Skin of body (tissue), 2 donors: ENCODE results near the gene UPF2. TPM values are rescaled to one million over a fixed set of nuclear protein-coding genes. Genes with fewer than 3 reads are reported as not detected.
"Not testable (repeated sequence)": the region's sequence is repeated elsewhere in the genome, so short reads cannot be mapped to it uniquely, and the experiment has no call there.

Source experiments
- DNase-seq: peaks from one replicate; lab custom pipeline; 2025; lab: John Stamatoyannopoulos, UW
- total RNA-seq: library from RNA; depleted of rRNA; stranded (reverse); fragments of >200 nt; gene quantifications from one replicate; pipeline ENCODE4 v1.2.3, GENCODE V29; 2014

UPF2 gene, protein sequence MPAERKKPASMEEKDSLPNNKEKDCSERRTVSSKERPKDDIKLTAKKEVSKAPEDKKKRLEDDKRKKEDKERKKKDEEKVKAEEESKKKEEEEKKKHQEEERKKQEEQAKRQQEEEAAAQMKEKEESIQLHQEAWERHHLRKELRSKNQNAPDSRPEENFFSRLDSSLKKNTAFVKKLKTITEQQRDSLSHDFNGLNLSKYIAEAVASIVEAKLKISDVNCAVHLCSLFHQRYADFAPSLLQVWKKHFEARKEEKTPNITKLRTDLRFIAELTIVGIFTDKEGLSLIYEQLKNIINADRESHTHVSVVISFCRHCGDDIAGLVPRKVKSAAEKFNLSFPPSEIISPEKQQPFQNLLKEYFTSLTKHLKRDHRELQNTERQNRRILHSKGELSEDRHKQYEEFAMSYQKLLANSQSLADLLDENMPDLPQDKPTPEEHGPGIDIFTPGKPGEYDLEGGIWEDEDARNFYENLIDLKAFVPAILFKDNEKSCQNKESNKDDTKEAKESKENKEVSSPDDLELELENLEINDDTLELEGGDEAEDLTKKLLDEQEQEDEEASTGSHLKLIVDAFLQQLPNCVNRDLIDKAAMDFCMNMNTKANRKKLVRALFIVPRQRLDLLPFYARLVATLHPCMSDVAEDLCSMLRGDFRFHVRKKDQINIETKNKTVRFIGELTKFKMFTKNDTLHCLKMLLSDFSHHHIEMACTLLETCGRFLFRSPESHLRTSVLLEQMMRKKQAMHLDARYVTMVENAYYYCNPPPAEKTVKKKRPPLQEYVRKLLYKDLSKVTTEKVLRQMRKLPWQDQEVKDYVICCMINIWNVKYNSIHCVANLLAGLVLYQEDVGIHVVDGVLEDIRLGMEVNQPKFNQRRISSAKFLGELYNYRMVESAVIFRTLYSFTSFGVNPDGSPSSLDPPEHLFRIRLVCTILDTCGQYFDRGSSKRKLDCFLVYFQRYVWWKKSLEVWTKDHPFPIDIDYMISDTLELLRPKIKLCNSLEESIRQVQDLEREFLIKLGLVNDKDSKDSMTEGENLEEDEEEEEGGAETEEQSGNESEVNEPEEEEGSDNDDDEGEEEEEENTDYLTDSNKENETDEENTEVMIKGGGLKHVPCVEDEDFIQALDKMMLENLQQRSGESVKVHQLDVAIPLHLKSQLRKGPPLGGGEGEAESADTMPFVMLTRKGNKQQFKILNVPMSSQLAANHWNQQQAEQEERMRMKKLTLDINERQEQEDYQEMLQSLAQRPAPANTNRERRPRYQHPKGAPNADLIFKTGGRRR
- 24.7 TPM for total RNA-seq

- DNase-seq, result peak; percentile 100
These were observed at the start of gene UPF2 for GRCh38 chr10:12042797-12043651. Gene UPF2 (minus strand): TSS chr10:12042809. CDS start chr10:12035423, 7,386 bp downstream.

- no peak for DNase-seq
These were observed 48.8 kb upstream of the UPF2 start for GRCh38 chr10:12091421-12091820.

DNA sequence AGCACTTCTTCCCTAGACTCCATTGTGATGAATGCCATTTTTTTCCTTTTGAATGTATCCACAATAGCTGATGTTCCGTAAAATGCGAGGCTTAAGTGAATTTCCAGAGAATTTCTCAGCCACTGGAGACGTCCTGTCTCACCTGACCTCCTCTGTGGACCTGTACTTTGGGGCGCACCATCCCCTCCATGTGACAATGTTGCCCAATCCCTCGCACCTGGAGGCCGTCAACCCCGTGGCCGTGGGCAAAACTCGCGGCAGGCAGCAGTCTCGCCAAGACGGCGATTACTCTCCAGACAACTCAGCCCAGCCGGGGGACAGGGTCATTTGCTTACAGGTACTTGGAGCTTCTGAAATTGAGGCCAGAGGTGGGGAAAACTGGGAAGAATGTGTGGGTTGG, 46.3 kb upstream of the UPF2 start:
- DNase-seq, result no peak

- no peak for DNase-seq
These were observed 39.4 kb upstream of the UPF2 start for GRCh38 chr10:12081879-12082557.

GRCh38 chr10:12081470-12081869, 38.9 kb upstream of the UPF2 start:
- no peak for DNase-seq

DNA sequence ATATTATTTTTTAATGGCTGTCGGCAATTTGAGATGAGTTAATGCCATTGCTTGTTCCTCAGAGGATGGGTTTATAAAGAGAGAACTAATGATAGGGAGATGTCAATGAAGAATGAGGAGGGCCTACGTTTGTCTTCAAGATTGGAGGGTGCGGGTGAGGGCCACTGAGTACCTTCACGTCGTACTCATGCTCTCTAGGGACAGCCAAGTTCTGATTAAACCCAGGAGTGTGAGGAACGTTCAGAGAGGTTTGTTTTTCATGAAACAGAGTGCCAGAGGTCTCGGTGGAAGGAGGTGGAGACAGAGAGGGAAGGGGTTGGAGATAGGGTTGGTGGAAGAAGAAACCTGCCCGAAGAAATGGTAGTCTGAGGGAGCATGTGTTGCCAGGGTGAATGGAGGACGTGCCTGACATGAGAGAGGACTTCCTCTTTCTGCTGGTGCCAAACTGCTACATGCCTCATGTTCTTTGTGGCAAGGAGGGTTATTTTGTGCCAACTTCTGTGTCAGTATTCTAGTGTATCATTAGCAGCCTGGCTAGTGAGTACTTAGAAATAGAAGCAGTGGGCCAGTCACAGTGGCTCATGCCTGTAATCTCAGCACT, 35.1 kb upstream of the UPF2 start:
- DNase-seq, result no peak

GRCh38 chr10:12073526-12073925, 30.9 kb upstream of the UPF2 start:
- no peak for DNase-seq

GRCh38 chr10:12071441-12071840, 28.8 kb upstream of the UPF2 start:
- DNase-seq, result not testable (repeated sequence)

DNA sequence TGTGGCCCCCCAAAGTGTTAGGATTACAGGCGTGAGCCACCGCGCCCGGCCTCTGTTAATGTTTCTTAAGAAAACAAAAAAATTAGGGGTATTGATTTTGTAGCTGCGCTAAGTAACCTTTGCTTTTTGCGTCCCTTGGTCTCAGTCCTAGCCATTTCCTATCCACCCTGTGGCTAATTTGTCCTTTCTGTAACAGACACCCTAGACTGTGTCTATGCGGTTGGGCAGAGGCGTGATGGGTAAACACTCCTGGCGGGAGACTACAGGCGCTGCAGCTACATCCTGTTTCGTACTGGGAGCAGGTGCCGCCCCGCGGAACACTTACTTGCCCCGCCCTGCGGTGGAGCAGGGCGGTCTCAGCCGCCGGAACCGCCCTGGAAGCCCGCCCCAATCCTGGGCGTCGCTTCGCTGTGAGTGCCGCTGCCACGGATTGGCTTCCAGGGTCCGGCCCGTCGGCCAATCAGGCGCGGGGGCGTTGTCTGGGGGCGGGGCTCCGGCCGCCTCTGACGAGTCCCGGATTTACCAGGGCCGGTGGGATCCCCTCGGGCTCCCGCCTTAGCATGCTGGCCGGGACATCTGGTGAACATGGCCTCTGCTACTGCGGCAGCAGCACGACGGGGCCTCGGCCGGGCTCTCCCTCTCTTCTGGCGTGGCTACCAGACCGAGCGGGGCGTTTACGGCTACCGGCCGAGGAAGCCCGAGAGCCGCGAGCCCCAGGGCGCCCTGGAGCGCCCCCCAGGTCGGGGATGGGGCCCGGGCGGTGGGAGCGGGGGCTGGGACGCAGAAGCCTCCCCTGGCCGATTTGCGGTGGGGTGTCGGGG, 26.1 kb upstream of the UPF2 start, which contains the start of gene DHTKD1:
Gene DHTKD1, plus strand, starts transcription at position 506 of the 821 bp plus-strand sequence. Its CDS starts 80 bp downstream, at position 586.
- DNase-seq, result peak; percentile 95

DNA sequence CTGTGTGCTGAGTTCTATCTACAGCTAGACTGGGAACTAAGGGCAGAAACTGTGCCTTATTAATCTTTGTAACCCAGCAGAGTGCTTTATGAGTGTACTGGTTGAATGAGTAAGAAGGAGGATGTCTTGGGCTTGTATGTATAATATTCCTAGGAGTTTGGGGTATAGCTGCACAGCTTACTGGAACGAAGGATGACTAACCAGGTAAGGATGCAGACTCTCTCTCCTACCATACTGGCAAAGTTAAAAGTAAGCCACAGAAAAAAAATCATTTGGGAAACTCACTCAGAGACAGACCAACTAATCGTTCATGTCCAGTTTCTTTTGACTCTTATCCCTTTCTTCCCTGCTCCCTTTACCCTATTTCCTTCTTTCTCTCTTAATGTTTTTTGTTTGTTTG, 24.7 kb upstream of the UPF2 start:
- DNase-seq, result no peak

- no peak for DNase-seq
These were observed 20.8 kb upstream of the UPF2 start for GRCh38 chr10:12063483-12063818.

DNA sequence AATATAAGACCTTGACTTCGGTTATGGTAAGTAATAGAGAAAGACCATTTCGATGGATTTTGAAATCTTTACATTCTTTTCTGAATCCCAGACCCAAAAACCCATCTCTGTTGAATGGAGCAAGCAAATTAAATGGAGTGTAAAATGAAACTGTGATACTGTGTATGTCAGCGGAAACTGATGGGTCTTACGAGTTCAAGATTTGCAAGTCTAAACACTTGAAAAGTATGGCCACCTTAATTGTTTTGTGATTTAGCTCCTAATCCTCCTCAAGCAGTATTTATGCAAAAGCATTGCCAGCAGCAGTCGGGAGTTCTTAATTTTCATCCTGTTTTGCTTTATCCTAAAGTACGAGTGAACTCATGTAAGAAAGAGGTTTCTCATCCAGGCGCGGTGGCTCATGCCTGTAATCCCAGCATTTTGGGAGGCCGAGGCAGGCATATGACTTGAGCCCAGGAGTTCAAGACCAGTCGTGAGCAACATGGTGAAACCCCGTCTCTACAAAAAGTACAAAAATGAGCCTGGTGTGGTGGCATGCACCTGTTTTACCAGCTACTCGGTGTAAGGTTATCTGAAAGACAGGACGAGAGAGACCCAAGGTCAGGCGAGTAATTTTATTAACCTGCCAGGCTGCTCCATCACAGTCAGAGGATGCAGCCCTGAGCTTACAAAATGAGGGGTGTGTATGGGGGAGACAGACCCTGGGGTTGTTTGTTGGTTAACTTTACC, 20.3 kb upstream of the UPF2 start:
- DNase-seq, result no peak

DNA sequence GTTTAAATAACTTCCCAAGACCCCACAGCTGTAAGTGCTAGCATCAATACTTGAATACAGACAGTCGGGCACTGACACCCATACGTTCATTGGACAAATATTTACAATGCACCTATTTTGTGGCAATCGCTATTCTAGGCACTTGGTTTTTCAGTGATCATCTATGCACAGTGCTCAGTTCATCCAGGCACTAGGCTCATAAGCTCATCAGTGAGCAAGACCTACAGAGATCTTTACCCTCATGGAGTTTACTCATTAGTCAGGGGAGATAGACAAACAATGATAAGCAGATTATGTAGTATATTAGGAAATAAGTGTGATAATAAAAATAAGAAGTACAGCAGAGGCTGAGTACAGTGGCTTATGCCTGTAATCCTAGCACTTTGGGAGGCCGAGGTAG, 18.5 kb upstream of the UPF2 start:
- no peak for DNase-seq

GRCh38 chr10:12056748-12057147, 14.1 kb upstream of the UPF2 start:
- no peak for DNase-seq

GRCh38 chr10:12055732-12056131, 13.1 kb upstream of the UPF2 start:
- DNase-seq, result no peak

DNA sequence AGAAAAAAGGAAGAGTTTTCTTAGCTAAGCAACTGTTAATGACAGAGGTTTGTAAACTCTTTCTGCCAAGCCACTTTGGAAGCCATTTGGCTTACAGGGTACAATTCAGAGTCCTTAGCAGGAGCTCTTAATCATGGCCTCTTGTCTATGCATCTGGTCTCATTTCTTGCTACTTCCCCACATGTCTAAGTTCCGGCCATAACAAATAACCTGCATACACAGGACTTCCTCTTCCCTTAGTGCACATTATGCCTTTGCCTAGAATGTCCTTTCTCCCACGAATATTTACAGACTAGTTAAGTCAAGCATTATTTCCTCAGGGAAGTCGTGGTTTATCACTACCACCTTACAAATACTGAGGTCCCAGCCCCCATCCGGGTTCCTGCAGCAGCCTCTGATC, 8.6 kb upstream of the UPF2 start:
- no peak for DNase-seq

- DNase-seq, result no peak
These were observed 7.9 kb upstream of the UPF2 start for GRCh38 chr10:12050528-12050927.

DNA sequence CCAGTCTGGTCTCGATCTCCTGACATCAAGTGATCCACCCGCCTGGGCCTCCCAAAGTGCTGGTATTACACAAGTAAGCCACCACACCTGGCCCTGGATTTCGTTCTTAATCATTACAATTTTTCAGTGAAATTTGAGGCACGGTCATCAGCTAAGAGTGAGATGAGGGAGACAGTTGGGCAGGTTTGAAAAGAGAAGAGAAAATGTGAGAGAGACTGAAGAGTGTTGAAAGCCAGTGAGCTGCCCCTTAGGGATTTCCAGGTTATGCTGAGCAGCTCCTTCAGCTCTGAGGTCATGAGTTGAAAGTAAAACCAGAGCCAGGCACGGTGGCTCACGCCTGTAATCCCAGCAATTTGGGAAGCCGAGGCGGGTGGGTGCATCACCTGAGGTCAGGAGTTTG, 5.9 kb upstream of the UPF2 start:
- no peak for DNase-seq
